ENCODE measurements around the gene HOXD12. TPM values are rescaled to one million over a fixed set of nuclear protein-coding genes. Genes with fewer than 3 reads are reported as not detected.
A peak's percentile ranks its signal among the peaks of the same experiment; 100 is the strongest.

Gene HOXD12
- polyA plus RNA-seq, 1 donor, result 0.32 TPM

- no peak for DNase-seq
Observed at GRCh38 chr2:176105078-176105729, 5.6 kb downstream of the HOXD12 start.

DNA sequence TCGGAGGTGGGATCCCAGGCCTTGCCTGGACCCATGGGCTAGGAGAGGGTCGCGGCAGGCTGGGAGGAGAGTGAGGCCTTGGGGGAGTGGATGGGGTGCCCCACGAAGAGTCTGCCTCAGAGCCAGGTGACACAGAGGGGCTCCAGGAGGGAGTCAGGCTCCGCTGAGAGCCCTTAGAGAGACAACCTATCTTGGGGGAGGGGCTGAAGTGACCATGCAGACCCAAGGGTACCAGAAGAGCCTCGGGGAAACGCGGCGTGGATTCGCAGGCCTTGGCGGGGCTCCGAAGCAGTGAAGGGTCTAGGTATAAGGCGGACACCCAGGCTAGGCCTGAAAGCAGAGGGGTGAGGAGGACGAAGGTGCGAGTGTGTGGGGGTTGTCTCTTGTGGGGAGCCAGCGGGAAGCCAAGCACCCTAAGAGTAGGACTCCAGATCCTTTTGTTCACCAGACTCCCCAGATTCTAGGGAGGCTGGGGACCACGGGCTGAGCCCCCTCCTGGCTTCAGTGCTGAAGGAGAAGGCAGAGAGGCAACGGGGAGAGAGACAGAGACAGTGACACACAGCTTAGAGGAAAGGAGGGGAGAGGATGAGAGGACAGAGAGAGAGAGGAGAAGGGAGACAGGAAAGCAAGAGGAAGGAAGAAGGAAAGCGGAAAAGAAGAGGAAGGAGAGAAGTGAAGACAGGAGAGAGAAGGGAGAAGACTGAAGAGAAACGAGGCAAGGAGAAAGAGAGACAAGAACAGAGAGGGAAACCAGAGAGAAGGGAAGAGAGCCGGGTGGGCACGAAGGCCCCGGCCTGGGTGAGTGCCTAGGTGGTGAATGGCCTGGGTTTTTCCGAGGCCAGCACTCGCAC is 6.4 kb downstream of the HOXD12 start:
- DNase-seq, result no peak

- DNase-seq, result no peak
Observed at GRCh38 chr2:176106581-176107539, 7.3 kb downstream of the HOXD12 start, which contains the start of gene HOXD11. Gene HOXD11 (plus strand): TSS chr2:176107280. CDS start chr2:176107356, 76 bp downstream.

DNA sequence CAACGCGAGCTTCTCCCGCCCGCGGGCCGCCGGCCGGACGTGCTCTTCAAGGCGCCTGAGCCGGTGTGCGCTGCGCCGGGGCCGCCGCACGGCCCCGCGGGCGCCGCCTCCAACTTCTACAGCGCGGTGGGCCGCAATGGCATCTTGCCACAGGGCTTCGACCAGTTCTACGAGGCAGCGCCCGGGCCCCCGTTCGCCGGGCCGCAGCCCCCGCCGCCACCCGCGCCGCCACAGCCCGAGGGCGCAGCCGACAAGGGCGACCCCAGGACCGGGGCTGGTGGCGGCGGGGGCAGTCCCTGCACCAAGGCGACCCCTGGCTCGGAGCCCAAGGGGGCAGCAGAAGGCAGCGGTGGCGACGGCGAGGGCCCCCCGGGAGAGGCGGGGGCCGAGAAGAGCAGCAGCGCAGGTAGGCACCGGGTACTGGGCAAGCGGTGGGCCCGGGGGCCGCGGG is 8.2 kb downstream of the HOXD12 start:
- DNase-seq, result no peak

- no peak for DNase-seq
Observed at GRCh38 chr2:176109192-176109901, 9.8 kb downstream of the HOXD12 start.

GRCh38 chr2:176109946-176110345 is 10.4 kb downstream of the HOXD12 start:
- no peak for DNase-seq

GRCh38 chr2:176110415-176111308 is 11.1 kb downstream of the HOXD12 start:
- DNase-seq, result no peak

GRCh38 chr2:176111309-176111663 is 11.7 kb downstream of the HOXD12 start:
- DNase-seq, result peak; percentile 92

- no peak for DNase-seq
Observed at GRCh38 chr2:176111846-176112374, 12.3 kb downstream of the HOXD12 start.

- no peak for DNase-seq
Observed at GRCh38 chr2:176112375-176113302, 13.0 kb downstream of the HOXD12 start.

DNA sequence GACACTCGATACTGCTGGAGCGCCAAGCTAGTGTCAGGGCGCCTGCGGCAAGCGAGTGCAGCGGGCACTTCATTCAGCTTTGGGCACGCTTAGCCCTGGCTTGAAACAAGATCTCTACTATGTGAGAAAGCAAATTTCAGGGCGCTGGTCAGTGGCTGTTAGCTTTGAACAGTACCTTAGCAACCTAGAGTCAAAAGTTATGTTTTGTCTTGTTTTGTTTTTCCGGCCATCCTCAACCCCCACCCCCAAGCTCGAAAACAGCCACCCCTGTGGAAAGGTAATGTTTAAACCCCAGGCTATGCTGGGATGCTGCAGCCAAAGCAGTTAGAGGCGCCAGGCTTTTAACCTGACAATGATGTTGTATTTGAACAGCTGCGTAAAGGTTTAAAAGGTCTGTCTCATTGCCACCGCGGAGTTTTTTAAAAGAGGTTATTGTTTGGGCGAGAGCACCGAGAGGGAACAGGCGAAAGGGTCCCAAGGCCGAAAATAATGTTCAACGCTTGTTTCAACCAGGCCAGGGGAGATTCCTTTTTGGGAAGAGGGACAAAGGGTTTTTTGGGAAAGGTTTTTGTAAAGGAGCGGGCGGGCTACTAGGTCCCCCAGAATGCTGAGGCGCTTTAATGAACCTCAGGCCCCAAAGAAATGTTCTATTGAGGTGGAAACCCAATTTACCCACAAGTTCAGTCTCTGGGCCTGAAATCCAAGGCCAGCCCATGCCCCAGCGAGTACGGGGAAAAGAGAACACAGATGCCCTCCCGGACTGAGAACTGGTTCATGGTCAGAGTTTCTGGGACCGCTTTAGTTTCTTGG is 14.7 kb downstream of the HOXD12 start:
- DNase-seq, result no peak

- DNase-seq, result no peak
Observed at GRCh38 chr2:176114930-176115625, 15.5 kb downstream of the HOXD12 start.

GRCh38 chr2:176115883-176116813 is 16.6 kb downstream of the HOXD12 start, which contains the start of gene HOXD10:
Gene HOXD10 (plus strand): TSS chr2:176116778. CDS start chr2:176116834, 56 bp downstream.
- DNase-seq, result no peak

DNA sequence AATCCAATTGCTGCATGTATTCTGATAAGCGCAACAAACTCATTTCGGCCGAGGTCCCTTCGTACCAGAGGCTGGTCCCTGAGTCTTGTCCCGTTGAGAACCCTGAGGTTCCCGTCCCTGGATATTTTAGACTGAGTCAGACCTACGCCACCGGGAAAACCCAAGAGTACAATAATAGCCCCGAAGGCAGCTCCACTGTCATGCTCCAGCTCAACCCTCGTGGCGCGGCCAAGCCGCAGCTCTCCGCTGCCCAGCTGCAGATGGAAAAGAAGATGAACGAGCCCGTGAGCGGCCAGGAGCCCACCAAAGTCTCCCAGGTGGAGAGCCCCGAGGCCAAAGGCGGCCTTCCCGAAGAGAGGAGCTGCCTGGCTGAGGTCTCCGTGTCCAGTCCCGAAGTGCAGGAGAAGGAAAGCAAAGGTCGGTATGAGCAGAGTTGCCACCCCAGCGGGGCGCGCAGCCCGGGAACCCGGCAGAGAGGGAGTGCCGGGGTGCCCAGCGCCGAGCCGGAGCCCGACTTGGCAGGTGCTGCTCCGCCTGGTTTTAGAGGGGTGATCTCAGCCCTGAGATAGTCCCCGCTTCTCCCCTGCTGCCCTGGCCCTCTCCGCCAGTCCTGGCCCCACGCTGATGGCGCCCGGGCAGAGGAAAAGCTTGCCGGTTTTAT is 17.7 kb downstream of the HOXD12 start:
- no peak for DNase-seq

DNA sequence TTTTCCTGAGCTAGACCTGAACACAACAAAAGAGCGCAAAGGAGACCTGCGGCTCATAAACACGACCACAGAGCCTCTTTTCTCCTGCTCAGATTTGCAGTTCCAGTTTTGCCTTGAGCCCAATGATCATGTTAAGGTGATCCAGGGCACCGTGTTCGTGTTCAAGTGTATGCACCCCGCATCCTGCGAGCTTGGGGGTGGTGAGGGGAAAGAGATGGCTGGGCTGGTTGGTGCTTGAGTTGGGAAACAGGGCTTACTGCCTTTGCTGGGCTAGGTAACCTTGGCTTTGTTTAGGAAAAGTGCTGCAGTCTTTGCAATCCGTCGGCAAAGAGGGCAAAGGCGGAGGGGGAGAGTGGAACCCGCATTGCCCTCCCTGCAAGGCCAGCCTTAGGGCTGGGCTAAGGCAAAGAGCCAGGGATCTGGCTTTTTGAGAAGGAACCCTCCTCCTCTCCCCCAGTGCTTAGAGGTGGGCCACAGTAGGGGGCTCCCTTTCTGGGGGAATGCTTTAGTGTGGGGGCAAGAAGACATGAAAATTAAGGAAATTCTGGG is 18.3 kb downstream of the HOXD12 start:
- no peak for DNase-seq
